SJSA1 (cell line): ENCODE results near the gene FSD2. TPM values are rescaled to one million over a fixed set of nuclear protein-coding genes. Genes with fewer than 3 reads are reported as not detected.
"Not testable (repeated sequence)": the region's sequence is repeated elsewhere in the genome, so short reads cannot be mapped to it uniquely, and the experiment has no call there.

ENCODE experiments used
- DNase-seq, 2 experiments: peaks; one replicate each; pipeline ENCODE4 v3.0.0-alpha.2; 2015 to 2020; ENCODE audit warnings: low spot score in 2 of 2, low read depth in 1 of 2
- H3K27ac ChIP-seq: fragments of 250-450 bp; sonication (Bioruptor Pico); 2 replicates; pipeline ENCODE4 v1.5.1; 2020; ENCODE audit warnings: mild to moderate bottlenecking, moderate library complexity
- H3K27me3 ChIP-seq: fragments of 250-450 bp; sonication (Bioruptor Pico); replicated peaks from 2 replicates; pipeline ENCODE4 v1.5.1; 2020; ENCODE audit warnings: mild to moderate bottlenecking, moderate library complexity
- H3K36me3 ChIP-seq: fragments of 250-450 bp; sonication (Bioruptor Pico); 2 replicates; pipeline ENCODE4 v1.5.1; 2020; ENCODE audit warnings: mild to moderate bottlenecking
- H3K4me1 ChIP-seq: fragments of 250-450 bp; sonication (Bioruptor Pico); replicated peaks from 2 replicates; pipeline ENCODE4 v1.6.1; 2021; ENCODE audit warnings: mild to moderate bottlenecking
- H3K4me3 ChIP-seq: fragments of 250-450 bp; sonication (Bioruptor Pico); 2 replicates; pipeline ENCODE4 v1.5.1; 2020; ENCODE audit warnings: mild to moderate bottlenecking
- H3K9me3 ChIP-seq: fragments of 250-450 bp; sonication (Bioruptor Pico); replicated peaks from 2 replicates; pipeline ENCODE4 v1.5.1; 2020; ENCODE audit warnings: mild to moderate bottlenecking
- total RNA-seq: library from RNA; depleted of rRNA; stranded (reverse); fragments of >200 nt; shearing (Covaris generic); gene quantifications from 2 replicates; pipeline ENCODE4 v1.2.3, GENCODE V29; 2014

The FSD2 gene
- total RNA-seq, 1 experiment from 2014 or later, result not detected

GRCh38 chr15:82839136-82839535, 33.3 kb upstream of the FSD2 start:
- Histone ChIP-seq H3K36me3 (peaks cover 32% of the 10 kb centered on the region), H3K27ac (no peak overlapping the region), H3K27me3 (no peaks in the 10 kb centered on the region), H3K4me1 (no peaks in the 10 kb centered on the region), H3K4me3 (no peak overlapping the region), H3K9me3 (no peaks in the 10 kb centered on the region)
- no peak for DNase-seq

GRCh38 chr15:82838096-82838735, 32.3 kb upstream of the FSD2 start:
- Histone ChIP-seq H3K4me1 (peaks cover 6% of the 10 kb centered on the region), H3K36me3 (peaks cover 41% of the 10 kb centered on the region), H3K27ac (no peak overlapping the region), H3K4me3 (no peak overlapping the region), H3K27me3 (no peaks in the 10 kb centered on the region), H3K9me3 (no peaks in the 10 kb centered on the region)
- no peak for DNase-seq

GRCh38 chr15:82835391-82835917, 29.6 kb upstream of the FSD2 start:
- Histone ChIP-seq H3K4me1 (peaks cover 23% of the 10 kb centered on the region), H3K36me3 (peaks cover 57% of the 10 kb centered on the region), H3K27me3 (no peaks in the 10 kb centered on the region), H3K4me3 (no peak overlapping the region), H3K9me3 (no peaks in the 10 kb centered on the region), H3K27ac (no peak overlapping the region)
- DNase-seq, result no peak

- no peak for DNase-seq
- Histone ChIP-seq H3K27me3 (no peaks in the 10 kb centered on the region), H3K9me3 (no peaks in the 10 kb centered on the region), H3K4me3 (no peak overlapping the region), H3K27ac (peak overlapping the region; percentile 63), H3K4me1 (peaks cover 23% of the 10 kb centered on the region), H3K36me3 (peaks cover 74% of the 10 kb centered on the region)
Observed at GRCh38 chr15:82833362-82833682, 27.5 kb upstream of the FSD2 start.

GRCh38 chr15:82832601-82833361, 26.9 kb upstream of the FSD2 start:
- Histone ChIP-seq H3K9me3 (no peaks in the 10 kb centered on the region), H3K4me3 (no peak overlapping the region), H3K36me3 (peaks cover 80% of the 10 kb centered on the region), H3K27me3 (no peaks in the 10 kb centered on the region), H3K27ac (peak overlapping the region; percentile 63), H3K4me1 (peaks cover 23% of the 10 kb centered on the region)
- peak; percentile 60 to 89 for DNase-seq

GRCh38 chr15:82831894-82832600, 26.2 kb upstream of the FSD2 start:
- H3K27ac ChIP-seq, result peak overlapping the region; percentile 63
- no peaks in the 10 kb centered on the region for H3K27me3 ChIP-seq
- H3K4me3 ChIP-seq, result no peak overlapping the region
- peaks cover 23% of the 10 kb centered on the region for H3K4me1 ChIP-seq
- no peaks in the 10 kb centered on the region for H3K9me3 ChIP-seq
- DNase-seq, result no peak
- H3K36me3 ChIP-seq, result peaks cover 82% of the 10 kb centered on the region

GRCh38 chr15:82830427-82831173, 24.7 kb upstream of the FSD2 start:
- Histone ChIP-seq H3K27ac (no peak overlapping the region), H3K36me3 (peaks cover 82% of the 10 kb centered on the region), H3K27me3 (no peaks in the 10 kb centered on the region), H3K9me3 (no peaks in the 10 kb centered on the region), H3K4me1 (peaks cover 23% of the 10 kb centered on the region), H3K4me3 (no peak overlapping the region)
- DNase-seq, result no peak

- Histone ChIP-seq H3K4me3 (no peak overlapping the region), H3K27me3 (no peaks in the 10 kb centered on the region), H3K4me1 (peaks cover 23% of the 10 kb centered on the region), H3K9me3 (no peaks in the 10 kb centered on the region), H3K27ac (no peak overlapping the region), H3K36me3 (peaks cover 76% of the 10 kb centered on the region)
- DNase-seq, result no peak
Observed at GRCh38 chr15:82829234-82829633, 23.4 kb upstream of the FSD2 start.

- Histone ChIP-seq H3K4me1 (peaks cover 16% of the 10 kb centered on the region), H3K27ac (no peak overlapping the region), H3K27me3 (no peaks in the 10 kb centered on the region), H3K4me3 (no peak overlapping the region), H3K9me3 (no peaks in the 10 kb centered on the region), H3K36me3 (peaks cover 69% of the 10 kb centered on the region)
- no peak for DNase-seq
Observed at GRCh38 chr15:82828075-82828474, 22.2 kb upstream of the FSD2 start.

GRCh38 chr15:82823049-82823448, 17.2 kb upstream of the FSD2 start:
- Histone ChIP-seq H3K36me3 (peaks cover 58% of the 10 kb centered on the region), H3K27me3 (no peaks in the 10 kb centered on the region), H3K9me3 (no peaks in the 10 kb centered on the region), H3K4me3 (no peak overlapping the region), H3K27ac (no peak overlapping the region), H3K4me1 (no peaks in the 10 kb centered on the region)
- DNase-seq, result no peak

- not testable (repeated sequence) for H3K4me1 ChIP-seq, H3K27me3 ChIP-seq, DNase-seq, H3K9me3 ChIP-seq, H3K27ac ChIP-seq, H3K4me3 ChIP-seq
- peaks cover 57% of the 10 kb centered on the region for H3K36me3 ChIP-seq
Observed at GRCh38 chr15:82821851-82822250, 16.0 kb upstream of the FSD2 start.

GRCh38 chr15:82821396-82821795, 15.5 kb upstream of the FSD2 start:
- H3K27ac ChIP-seq, H3K27me3 ChIP-seq, H3K9me3 ChIP-seq, H3K4me3 ChIP-seq, DNase-seq, H3K4me1 ChIP-seq: not testable (repeated sequence)
- H3K36me3 ChIP-seq, result peaks cover 57% of the 10 kb centered on the region

GRCh38 chr15:82820128-82820527, 14.3 kb upstream of the FSD2 start:
- Histone ChIP-seq H3K4me1 (no peaks in the 10 kb centered on the region), H3K4me3 (no peak overlapping the region), H3K9me3 (no peaks in the 10 kb centered on the region), H3K36me3 (peaks cover 57% of the 10 kb centered on the region), H3K27me3 (no peaks in the 10 kb centered on the region), H3K27ac (no peak overlapping the region)
- DNase-seq, result no peak
